HG03103 (cell line): ENCODE measurements around the gene PTX4.
"Not testable (repeated sequence)": the region's sequence is repeated elsewhere in the genome, so short reads cannot be mapped to it uniquely, and the experiment has no call there.

Experiments
- ATAC-seq: cut with Tn5 transposase; IDR thresholded peaks from one replicate; pipeline ENCODE4 v1.9.1; 2021; ENCODE audit warnings: low read depth; ENCODE audit not compliant: unreplicated experiment

PTX4 gene

DNA sequence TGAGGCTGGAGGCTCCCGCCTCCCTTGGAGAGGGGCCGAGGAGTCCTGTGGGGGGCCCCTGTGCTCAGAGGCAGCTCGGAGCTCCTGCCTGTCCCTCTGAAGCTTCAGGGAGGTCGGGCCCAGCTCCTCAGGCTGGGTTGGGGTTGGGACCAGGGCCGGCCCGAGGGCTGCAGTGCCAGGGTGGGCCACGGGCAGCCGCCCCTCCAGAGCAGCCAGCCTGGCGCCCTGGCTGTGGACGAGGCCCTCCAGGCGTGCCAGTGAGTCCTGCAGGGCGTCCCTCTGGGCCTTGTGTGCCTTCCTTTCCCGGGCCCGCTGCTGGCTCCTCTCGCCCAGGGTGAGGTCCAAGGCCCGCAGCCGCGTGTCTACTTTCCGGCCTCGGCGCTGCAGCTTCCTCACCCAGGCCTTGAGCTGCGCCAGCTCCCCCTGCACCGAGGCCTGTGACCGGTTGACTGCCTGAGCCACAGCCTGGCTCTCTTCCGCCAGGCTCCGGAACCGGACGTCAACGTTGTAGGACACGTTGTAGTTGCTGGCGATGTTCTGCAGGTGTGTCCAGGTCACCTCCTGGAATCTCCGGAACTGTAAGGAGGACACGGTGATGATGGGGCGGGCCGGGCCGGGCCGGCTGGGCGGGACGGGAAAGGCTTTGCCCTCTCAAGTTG lies 1.2 kb downstream of the PTX4 start:
- no peak for ATAC-seq

DNA sequence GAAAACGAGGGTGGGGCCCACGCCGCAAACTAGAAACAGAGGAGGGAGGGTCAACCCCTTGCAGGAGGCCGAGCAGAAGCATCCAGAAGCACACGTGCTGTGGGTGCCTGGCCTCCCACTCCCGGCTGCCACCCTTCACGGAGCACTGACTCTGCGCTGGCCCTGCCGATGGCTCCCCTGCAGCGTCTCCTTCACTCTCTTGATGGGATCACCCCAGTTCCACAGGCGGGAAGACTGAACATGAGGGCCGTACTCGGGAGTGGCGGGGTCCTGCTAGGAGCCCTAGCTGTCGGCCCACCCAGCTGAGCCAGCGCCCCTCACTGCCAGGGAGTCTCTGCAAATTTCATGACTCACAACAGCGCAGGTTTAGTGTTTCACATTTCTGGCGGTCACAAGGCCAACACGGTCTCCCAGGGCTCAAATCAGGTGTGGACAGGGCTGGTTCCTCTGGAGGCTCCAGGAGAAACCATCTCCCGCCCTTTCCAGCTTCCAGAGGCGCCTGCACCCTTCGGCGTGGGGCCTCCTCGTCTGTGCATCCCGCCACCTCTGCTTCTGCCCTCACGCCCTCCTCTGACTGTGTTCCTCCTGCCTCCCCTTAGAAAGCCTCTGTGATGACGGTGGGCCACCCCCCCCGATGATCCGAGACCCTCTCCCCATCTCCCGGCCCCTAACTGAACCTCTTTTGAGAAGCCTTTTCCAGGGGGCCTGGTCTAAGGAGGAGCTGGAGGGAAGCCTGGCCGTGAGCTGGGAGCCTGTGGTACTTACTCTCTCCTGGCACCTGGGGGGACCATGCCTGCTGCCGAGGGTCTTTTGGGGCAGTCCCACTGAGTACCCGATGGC lies 2.0 kb downstream of the PTX4 start:
- ATAC-seq: no peak

GRCh38 chr16:1485847-1486496 lies 2.8 kb downstream of the PTX4 start:
- ATAC-seq: no peak

DNA sequence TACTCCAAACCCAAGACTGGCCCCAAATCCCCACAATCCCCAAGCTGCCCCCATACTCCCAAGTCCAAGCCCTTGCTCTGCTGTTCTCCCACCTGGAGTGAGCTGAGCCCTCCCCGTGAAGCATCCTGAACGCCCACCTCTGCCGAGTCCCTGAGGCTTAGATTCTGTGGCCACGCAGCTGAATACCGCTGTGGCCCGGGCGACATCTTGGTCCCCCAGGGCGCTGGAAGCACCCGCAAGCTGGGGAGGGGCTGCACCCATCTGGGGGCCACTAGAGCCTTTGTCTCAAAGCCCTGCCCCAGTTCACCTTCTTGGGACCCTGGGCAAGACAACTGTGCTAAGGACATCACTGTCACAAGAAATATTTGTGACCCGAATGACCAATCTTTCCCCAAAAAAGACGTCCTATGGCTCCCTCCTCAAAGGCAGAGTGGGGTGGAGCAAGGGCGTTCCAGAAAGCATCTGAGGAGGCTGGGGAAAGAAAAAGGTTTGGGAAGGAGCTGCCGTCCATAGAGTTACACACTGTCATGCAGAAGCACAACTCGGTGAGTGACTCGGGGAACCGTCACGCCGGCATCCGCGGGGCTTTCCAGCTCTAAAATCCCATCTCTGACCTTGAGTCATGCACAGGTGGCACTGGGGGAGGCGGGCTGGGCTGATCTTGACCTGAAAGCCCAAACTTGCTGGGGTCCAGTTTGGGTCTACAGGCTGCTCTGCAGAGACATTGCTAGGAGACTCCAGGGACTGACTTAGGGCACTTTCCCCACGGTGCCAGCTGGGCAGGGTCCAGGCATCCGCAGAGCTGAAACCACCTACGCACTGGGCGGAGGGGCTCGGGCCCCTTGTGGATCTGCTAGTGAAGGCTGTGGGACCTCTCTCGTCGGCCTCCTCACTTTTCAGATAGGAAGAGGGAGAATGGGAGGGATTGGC lies 6.6 kb downstream of the PTX4 start:
- ATAC-seq: no peak

DNA sequence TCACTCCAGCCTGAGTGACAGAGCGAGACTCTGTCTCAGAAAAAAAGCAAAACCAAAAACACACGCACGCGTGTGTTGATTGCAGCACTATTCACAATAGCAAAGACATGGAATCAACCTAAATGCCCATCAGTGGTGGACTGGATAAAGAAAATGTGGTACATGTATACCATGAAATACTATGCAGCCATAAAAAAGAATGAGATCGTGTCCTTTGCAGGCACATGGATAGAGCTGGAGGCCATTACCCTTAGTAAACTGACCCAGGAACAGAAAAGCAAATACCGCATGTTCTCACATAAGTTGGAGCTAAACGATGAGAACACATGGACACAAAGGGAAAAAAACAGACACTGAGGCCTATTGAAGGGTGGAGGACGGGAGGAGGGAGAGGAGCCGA lies 9.8 kb downstream of the PTX4 start:
- not testable (repeated sequence) for ATAC-seq

DNA sequence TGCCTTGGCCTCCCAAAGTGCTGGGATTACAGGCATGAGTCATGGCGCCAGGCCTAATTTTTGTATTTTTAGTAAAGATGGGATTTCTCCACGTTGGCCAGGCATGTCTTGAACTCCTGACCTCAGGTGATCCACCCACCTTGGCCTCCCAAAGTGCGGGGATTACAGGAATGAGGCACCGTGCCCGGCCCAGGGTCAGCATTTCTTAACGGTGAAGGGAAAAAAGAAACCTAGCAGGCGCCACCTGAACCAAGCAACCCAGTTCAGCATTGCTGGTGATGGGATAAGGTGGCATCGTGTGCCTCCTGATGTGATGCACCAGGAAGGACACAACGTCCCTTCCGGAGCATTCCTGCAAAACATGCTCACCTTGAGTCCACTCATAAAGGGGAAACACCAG lies 11.7 kb downstream of the PTX4 start:
- ATAC-seq: no peak

- ATAC-seq: no peak
Observed at GRCh38 chr16:1475552-1476114, 13.1 kb downstream of the PTX4 start.

DNA sequence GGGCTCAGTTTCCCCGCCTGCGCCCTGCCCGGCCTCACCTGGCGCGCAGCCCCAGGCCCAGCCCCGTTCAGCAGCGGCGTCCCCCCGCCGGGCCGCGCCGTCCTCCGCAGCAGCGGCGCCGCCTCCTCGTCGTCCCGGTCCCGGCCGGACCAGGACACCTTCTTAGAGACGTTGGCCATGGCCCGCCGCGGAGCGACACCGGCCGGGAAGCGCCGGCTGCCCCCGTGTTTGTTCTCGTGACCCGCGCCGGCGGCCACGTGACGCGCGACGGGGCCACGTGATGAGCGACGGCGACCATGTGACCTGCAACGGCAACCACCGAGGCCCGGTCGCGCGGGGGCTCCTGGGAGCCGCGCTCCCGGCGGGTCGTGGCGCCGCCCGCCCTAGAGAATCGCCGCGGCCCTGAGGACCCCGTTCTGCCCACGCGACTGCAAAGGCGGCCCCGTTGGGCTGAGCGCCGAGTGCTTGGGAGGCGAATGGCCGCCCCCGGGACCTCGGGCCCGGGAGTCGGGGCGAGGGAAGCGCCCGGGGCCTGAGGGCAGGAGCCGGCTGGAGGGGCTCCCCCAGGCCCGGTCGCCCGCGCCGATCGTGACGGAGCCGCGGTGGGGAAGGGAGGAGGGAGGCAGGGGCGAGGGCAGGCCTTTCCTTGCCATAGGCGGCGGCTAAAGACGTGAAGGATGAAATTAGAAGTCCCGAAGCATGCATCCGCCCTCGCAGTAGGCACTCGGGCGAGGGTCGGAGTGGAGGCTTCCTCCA lies 13.8 kb downstream of the PTX4 start, which contains the start of gene CLCN7:
Gene CLCN7, minus strand, starts transcription at position 233 of the 756 bp plus-strand sequence. Its CDS starts 54 bp downstream, at position 179.
- ATAC-seq: peak; percentile 71

- ATAC-seq: no peak
Observed at GRCh38 chr16:1474082-1474795, 14.5 kb downstream of the PTX4 start.

DNA sequence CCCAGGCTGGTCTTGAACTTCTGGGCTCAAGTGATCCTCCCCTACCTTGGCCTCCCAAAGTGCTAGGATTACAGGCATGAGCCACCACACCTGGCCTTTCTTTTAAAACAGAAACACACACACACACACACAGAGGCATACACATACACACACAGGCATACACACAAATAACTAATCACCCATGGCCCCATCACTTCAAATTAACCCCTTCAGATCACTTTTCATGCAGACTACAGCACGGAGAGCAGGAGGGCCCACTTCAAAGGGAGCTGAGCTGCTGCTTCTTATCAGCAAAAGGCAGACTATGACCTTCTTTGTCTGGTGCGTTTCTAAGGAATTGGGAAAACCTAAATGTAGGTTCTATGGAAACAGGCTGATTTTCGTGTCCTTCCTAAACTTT lies 15.8 kb downstream of the PTX4 start:
- ATAC-seq: no peak

DNA sequence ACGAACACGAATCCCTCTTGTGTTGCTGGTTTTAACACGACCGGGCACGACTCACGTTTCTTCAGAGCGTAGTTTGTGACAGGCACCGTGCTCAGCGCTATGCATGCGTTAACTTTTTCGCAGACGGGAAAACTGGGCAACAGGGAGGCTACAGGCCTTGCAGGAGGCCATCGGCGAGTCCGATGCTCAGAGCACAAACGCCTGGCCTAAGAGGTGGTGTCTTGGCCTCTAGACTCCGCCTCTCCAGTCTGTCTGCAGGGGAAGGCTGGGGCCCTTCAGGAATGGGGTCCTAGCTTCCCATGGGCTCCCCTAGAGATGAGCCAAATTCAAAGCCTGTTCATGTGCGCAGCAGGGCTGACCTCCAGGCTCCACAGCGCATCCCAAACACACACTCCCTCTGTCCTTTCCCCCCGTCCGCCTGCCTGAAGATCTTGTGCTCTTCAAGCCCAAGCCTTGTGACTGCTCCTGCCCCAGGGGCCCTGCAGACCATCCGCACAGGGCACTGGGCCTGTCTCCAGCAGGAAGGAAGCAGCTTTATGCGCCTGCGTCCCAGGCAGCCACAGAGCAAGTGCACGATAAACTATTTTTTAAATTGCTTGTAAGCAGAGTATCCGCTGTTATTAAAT lies 17.1 kb downstream of the PTX4 start:
- no peak for ATAC-seq

GRCh38 chr16:1470481-1471251 lies 18.1 kb downstream of the PTX4 start:
- ATAC-seq: no peak

GRCh38 chr16:1469693-1470201 lies 19.0 kb downstream of the PTX4 start:
- ATAC-seq: no peak

DNA sequence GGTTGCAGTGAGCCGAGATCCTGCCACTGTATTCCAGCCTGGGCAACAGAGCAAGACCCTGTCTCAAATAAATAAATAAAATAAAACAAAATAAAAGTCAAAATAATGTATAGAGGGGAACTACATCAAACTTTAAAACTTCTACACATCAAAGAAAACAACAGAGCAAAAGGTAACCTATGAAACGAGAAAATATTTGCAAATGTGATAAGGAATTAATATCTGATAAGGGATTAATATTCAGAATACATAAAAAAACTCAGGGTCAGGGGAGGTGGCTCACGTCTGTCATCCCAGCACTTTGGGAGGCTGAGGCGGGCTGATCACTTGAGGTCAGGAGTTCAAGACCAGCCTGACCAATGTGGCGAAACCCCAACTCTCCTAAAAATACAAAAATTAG lies 19.6 kb downstream of the PTX4 start:
- ATAC-seq: not testable (repeated sequence)

DNA sequence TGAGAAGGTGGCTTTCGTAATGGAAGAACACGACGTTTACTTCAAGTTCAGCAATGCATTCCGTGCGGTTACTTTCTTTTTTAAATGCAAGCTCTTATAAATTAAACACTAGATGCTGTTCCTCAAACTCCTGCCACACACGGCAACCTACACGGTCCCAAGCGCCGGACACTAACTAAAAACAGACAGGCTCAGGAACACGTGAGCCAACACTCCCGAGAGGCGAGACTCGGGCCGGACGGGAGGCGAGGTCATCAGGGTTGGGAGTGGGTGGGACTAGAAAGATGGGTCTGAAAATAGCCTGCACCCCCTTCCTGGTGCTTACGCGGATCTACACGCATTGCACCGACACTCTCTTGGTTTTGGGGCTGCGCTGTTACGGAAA lies 20.3 kb downstream of the PTX4 start:
- no peak for ATAC-seq

- ATAC-seq: no peak
Observed at GRCh38 chr16:1466968-1467521, 21.7 kb downstream of the PTX4 start.

DNA sequence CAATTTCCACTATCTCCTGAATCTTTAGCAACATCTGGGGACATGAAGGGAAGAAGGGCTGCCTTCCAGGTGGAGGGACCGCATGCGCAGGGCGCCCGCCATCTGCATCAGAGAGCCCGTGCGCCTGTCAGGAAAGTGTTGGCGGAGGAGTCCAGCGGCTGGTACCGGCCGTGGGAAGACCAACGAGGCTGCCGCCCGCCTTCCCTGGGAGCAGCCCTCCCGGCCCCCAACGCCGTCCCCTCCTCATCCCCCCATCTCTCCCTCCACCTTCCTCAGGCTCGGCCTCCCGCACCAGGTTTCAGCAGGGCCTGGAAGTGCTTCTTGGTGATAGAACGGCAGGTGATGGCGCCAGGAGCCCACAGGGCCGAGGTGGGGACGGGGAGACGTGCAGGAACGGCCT lies 22.7 kb downstream of the PTX4 start:
- no peak for ATAC-seq
